Renal cortex interstitium (tissue), 3 donors: ENCODE results near the gene GPR33. TPM values are rescaled to one million over a fixed set of nuclear protein-coding genes. Genes with fewer than 3 reads are reported as not detected.

Experiments
- polyA plus RNA-seq, 3 donors: library from polyadenylated mRNA; unstranded; fragments of 120-200 nt; gene quantifications; one replicate each; pipeline ENCODE4 v1.2.1, GENCODE V29; 2013; ENCODE audit not compliant: insufficient read length in 3 of 3

Gene GPR33
- polyA plus RNA-seq, 3 donors = not detected

Other genes starting within 250 kb of the GPR33 start
- 10 to 100 TPM; 16.2 to 18.6 (median 17.6) TPM for gene HEATR5A, start 67.5 kb downstream of the GPR33 start, polyA plus RNA-seq
- gene DTD2, start 30.5 kb downstream of the GPR33 start, polyA plus RNA-seq = 10 to 100 TPM; 16.7 to 17.7 (median 17.5) TPM
- 10 to 100 TPM; 14.3 to 18.5 (median 16.0) TPM for gene NUBPL, start 73.4 kb upstream of the GPR33 start, polyA plus RNA-seq